MM.1S (cell line): ENCODE data around the gene TNFRSF25.

Experiments used
- DNase-seq: peaks from one replicate; pipeline ENCODE4 v3.0.0-alpha.2; 2015
- H2AFZ ChIP-seq: fragments of 300-600 bp; sonication (generic); 2 replicates; pipeline ENCODE4 v1.6.0; 2016; ENCODE audit warnings: antibody characterized with exemption, low read length
- H3F3A ChIP-seq: fragments of 300-600 bp; sonication (generic); 2 replicates; pipeline ENCODE4 v1.6.1; 2016; ENCODE audit warnings: mild to moderate bottlenecking, antibody characterized with exemption, low read length, moderate library complexity, mixed read lengths; ENCODE audit not compliant: insufficient read depth
- H3K27ac ChIP-seq: fragments of 300-600 bp; sonication (generic); 2 replicates; pipeline ENCODE4 v1.5.1; 2016; ENCODE audit warnings: mild to moderate bottlenecking, low read length
- H3K27me3 ChIP-seq: fragments of 300-600 bp; sonication (generic); replicated peaks from 2 replicates; pipeline ENCODE4 v1.6.0; 2016; ENCODE audit warnings: low read length; ENCODE audit not compliant: insufficient read depth
- H3K36me3 ChIP-seq: fragments of 300-600 bp; sonication (generic); replicated peaks from 2 replicates; pipeline ENCODE4 v1.6.1; 2016; ENCODE audit warnings: mild to moderate bottlenecking, low read length, mixed read lengths; ENCODE audit not compliant: insufficient read depth
- H3K4me1 ChIP-seq: fragments of 300-600 bp; sonication (generic); 2 replicates; pipeline ENCODE4 v1.6.1; 2016; ENCODE audit warnings: low read length, mixed read lengths
- H3K4me2 ChIP-seq: fragments of 300-600 bp; sonication (generic); 2 replicates; pipeline ENCODE4 v1.6.0; 2016; ENCODE audit warnings: low read depth, low read length
- H3K4me3 ChIP-seq: fragments of 300-600 bp; sonication (generic); 2 replicates; pipeline ENCODE4 v1.5.1; 2016; ENCODE audit warnings: low read length, mixed read lengths
- H3K79me2 ChIP-seq: fragments of 300-600 bp; sonication (generic); 2 replicates; pipeline ENCODE4 v1.6.1; 2016; ENCODE audit warnings: mixed run types, low read length, mixed read lengths
- H3K9ac ChIP-seq: fragments of 300-600 bp; sonication (generic); 2 replicates; pipeline ENCODE4 v1.6.1; 2016; ENCODE audit warnings: low read length, mixed read lengths
- H3K9me2 ChIP-seq: fragments of 300-600 bp; sonication (generic); replicated peaks from 2 replicates; pipeline ENCODE4 v1.6.1; 2016; ENCODE audit warnings: mild to moderate bottlenecking, low read length, mixed read lengths; ENCODE audit not compliant: insufficient read depth
- H3K9me3 ChIP-seq: fragments of 300-600 bp; sonication (generic); replicated peaks from 2 replicates; pipeline ENCODE4 v1.6.1; 2016; ENCODE audit warnings: mild to moderate bottlenecking, low read length, mixed read lengths; ENCODE audit not compliant: insufficient read depth
- H4K20me1 ChIP-seq: fragments of 300-600 bp; sonication (generic); 2 replicates; pipeline ENCODE4 v1.6.1; 2016; ENCODE audit warnings: mild to moderate bottlenecking, low read length, moderate library complexity, mixed read lengths; ENCODE audit not compliant: insufficient read depth
- CTCF ChIP-seq: fragments of 300-600 bp; sonication (generic); IDR thresholded peaks from 2 replicates; pipeline ENCODE4 v1.5.1; 2016; ENCODE audit warnings: antibody characterized with exemption, low read length, mixed read lengths
- EZH2 ChIP-seq: fragments of 300-600 bp; sonication (generic); optimal IDR thresholded peaks from 2 replicates; pipeline ENCODE3; 2017; ENCODE audit warnings: low read depth, mild to moderate bottlenecking, antibody characterized with exemption, low read length, mixed read lengths
- EZH2phosphoT487 ChIP-seq: fragments of 300-600 bp; sonication (generic); IDR thresholded peaks from 2 replicates; pipeline ENCODE4 v1.6.1; 2018; ENCODE audit warnings: antibody characterized with exemption, low read length

The TNFRSF25 gene

GRCh38 chr1:6491480-6491962, 25.5 kb upstream of the TNFRSF25 start, which contains the start of gene PLEKHG5:
Gene PLEKHG5, minus strand, starts transcription at chr1:6491667. Its CDS starts 14,096 bp downstream, at chr1:6477571.
- Histone ChIP-seq H4K20me1 (no peaks in the 10 kb centered on the region), H3K27me3 (peaks cover 26% of the 10 kb centered on the region), H3K9me3 (no peaks in the 10 kb centered on the region), H3K9me2 (no peaks in the 10 kb centered on the region), H3K27ac (peak within 1 kb of the TSS; percentile 19; the same call in 1 of the 2 replicates), H3F3A (no peaks in the 10 kb centered on the region), H3K79me2 (no peaks in the 10 kb centered on the region), H2AFZ (peak within 1 kb of the TSS; percentile 49), H3K4me2 (peak within 1 kb of the TSS; percentile 83), H3K4me1 (peaks cover 3% of the 10 kb centered on the region; the same call in 1 of the 2 replicates), H3K4me3 (peak within 1 kb of the TSS; percentile 58), H3K36me3 (no peaks in the 10 kb centered on the region), H3K9ac (peak within 1 kb of the TSS; percentile 78)
- DNase-seq, result no peak
- TF ChIP-seq EZH2 (no peak), EZH2phosphoT487 (no peak), CTCF (no peak)

- Histone ChIP-seq H3K9ac (peak overlapping the region; percentile 78), H3K79me2 (no peaks in the 10 kb centered on the region), H3K4me3 (peak overlapping the region; percentile 58), H3K36me3 (no peaks in the 10 kb centered on the region), H3K9me2 (no peaks in the 10 kb centered on the region), H3K4me2 (peak overlapping the region; percentile 83), H3K27ac (no peak overlapping the region; the same call in 1 of the 2 replicates), H3K9me3 (no peaks in the 10 kb centered on the region), H3K4me1 (peaks cover 3% of the 10 kb centered on the region; the same call in 1 of the 2 replicates), H2AFZ (peak overlapping the region; percentile 49), H3F3A (no peaks in the 10 kb centered on the region), H3K27me3 (peaks cover 26% of the 10 kb centered on the region), H4K20me1 (no peaks in the 10 kb centered on the region)
- no peak for DNase-seq
- TF ChIP-seq CTCF, result no peak
- no peak for TF ChIP-seq EZH2
- no peak for TF ChIP-seq EZH2phosphoT487
Measured at GRCh38 chr1:6491081-6491449, 25.1 kb upstream of the TNFRSF25 start.

- H3K9ac ChIP-seq, result peak overlapping the region; percentile 78
- H3K4me2 ChIP-seq, result peak overlapping the region; percentile 83
- no peaks in the 10 kb centered on the region for H3K36me3 ChIP-seq
- H3K79me2 ChIP-seq, result no peaks in the 10 kb centered on the region
- no peaks in the 10 kb centered on the region for H3F3A ChIP-seq
- H3K27me3 ChIP-seq, result peaks cover 25% of the 10 kb centered on the region
- H3K9me3 ChIP-seq, result no peaks in the 10 kb centered on the region
- no peak for TF ChIP-seq EZH2
- no peak for TF ChIP-seq CTCF
- TF ChIP-seq EZH2phosphoT487, result no peak
- peaks cover 3% of the 10 kb centered on the region; the same call in 1 of the 2 replicates for H3K4me1 ChIP-seq
- no peaks in the 10 kb centered on the region for H4K20me1 ChIP-seq
- DNase-seq, result peak; percentile 81
- peak overlapping the region; percentile 19; the same call in 1 of the 2 replicates for H3K27ac ChIP-seq
- H3K4me3 ChIP-seq, result peak overlapping the region; percentile 58
- H3K9me2 ChIP-seq, result no peaks in the 10 kb centered on the region
- H2AFZ ChIP-seq, result peak overlapping the region; percentile 49
Measured at GRCh38 chr1:6490181-6491080, 24.5 kb upstream of the TNFRSF25 start.
